ENCODE measurements around the gene B3GNT9.

B3GNT9 gene

GRCh38 chr16:67166110-67166547 is 15.3 kb upstream of the B3GNT9 start:
- DNase-seq, result no peak

- no peak for DNase-seq
Observed at GRCh38 chr16:67165121-67166078, 14.6 kb upstream of the B3GNT9 start.

GRCh38 chr16:67164599-67165061 is 13.8 kb upstream of the B3GNT9 start, which contains the start of gene HSF4:
Gene HSF4 (plus strand): TSS chr16:67164745. CDS start chr16:67164812, 67 bp downstream.
- DNase-seq, result no peak

GRCh38 chr16:67163999-67164558 is 13.3 kb upstream of the B3GNT9 start:
- no peak for DNase-seq

GRCh38 chr16:67163164-67163998 is 12.6 kb upstream of the B3GNT9 start:
- DNase-seq, result peak; percentile 53

- no peak for DNase-seq
Observed at GRCh38 chr16:67162506-67163163, 11.8 kb upstream of the B3GNT9 start.

- no peak for DNase-seq
Observed at GRCh38 chr16:67161595-67162058, 10.8 kb upstream of the B3GNT9 start.

- DNase-seq, result peak; percentile 63
Observed at GRCh38 chr16:67158637-67159600, 8.1 kb upstream of the B3GNT9 start.

- DNase-seq, result peak; percentile 65
Observed at GRCh38 chr16:67157892-67158635, 7.3 kb upstream of the B3GNT9 start.

GRCh38 chr16:67157106-67157748 is 6.4 kb upstream of the B3GNT9 start:
- no peak for DNase-seq

GRCh38 chr16:67156143-67156844 is 5.5 kb upstream of the B3GNT9 start:
- no peak for DNase-seq

GRCh38 chr16:67155295-67156142 is 4.7 kb upstream of the B3GNT9 start:
- peak; percentile 78 for DNase-seq

- no peak for DNase-seq
Observed at GRCh38 chr16:67154578-67155294, 3.9 kb upstream of the B3GNT9 start.

GRCh38 chr16:67151431-67152097 is 766 bp upstream of the B3GNT9 start:
- DNase-seq, result peak; percentile 27

- peak; percentile 81 for DNase-seq
Observed at GRCh38 chr16:67150047-67150832, 558 bp downstream of the B3GNT9 start.

All from NCI-H82 (cell line).